ENCODE results near the gene LNPEP. TPM values are rescaled to one million over a fixed set of nuclear protein-coding genes. Genes with fewer than 3 reads are reported as not detected.

LNPEP gene
- total RNA-seq (2022; extraction: Qiagen RNA extraction; ENCODE audit: low read depth): 6.5 to 10.8 TPM (median 9.6 TPM) in 5 replicates

GRCh38 chr5:96935559-96936430 is at the start of gene LNPEP:
Gene LNPEP, plus strand, starts transcription at chr5:96936080. Its CDS starts 76 bp downstream, at chr5:96936156.

Other genes with a start within 250 kb of the LNPEP start
- 7.4 to 12.7 TPM (median 11.2 TPM) in 5 replicates for gene ERAP1, start 128.1 kb upstream of the LNPEP start, total RNA-seq (2022; extraction: Qiagen RNA extraction; ENCODE audit: low read depth)
- gene ERAP2, start 59.6 kb upstream of the LNPEP start, total RNA-seq (2022; extraction: Qiagen RNA extraction; ENCODE audit: low read depth): 1.2 to 2.1 TPM (median 1.3 TPM) in 5 replicates
- not detected in 5 replicates for gene LIX1, start 206.5 kb downstream of the LNPEP start, total RNA-seq (2022; extraction: Qiagen RNA extraction; ENCODE audit: low read depth)
- gene RIOK2, start 247.2 kb downstream of the LNPEP start, total RNA-seq (2022; extraction: Qiagen RNA extraction; ENCODE audit: low read depth): 15.5 to 26.0 TPM (median 21.1 TPM) in 5 replicates